RWPE1 (cell line): ENCODE results near the gene TEX22.

Experiments used
- CTCF ChIA-PET: fragments of 350-600 bp; sonication (Branson Sonifier 250); formaldehyde crosslinking; extraction: SDS; loops from one replicate; lab custom pipeline; 2021; lab: Yijun Ruan, JAX
- POLR2A ChIA-PET: fragments of 400-600 bp; formaldehyde crosslinking; extraction: SDS; loops from one replicate; lab custom pipeline; 2020; ENCODE audit warnings: antibody characterized with exemption; ENCODE audit not compliant: low non-redundant PET; lab: Yijun Ruan, JAX
- DNase-seq: peaks from one replicate; pipeline ENCODE4 v3.0.0; 2012; ENCODE audit warnings: low spot score
- H3K27ac ChIP-seq: fragments of 450-650 bp; 2 replicates; pipeline ENCODE4 v1.5.1; 2017
- TF ChIP-seq, protein P1 (sequence below): fragments of 450-650 bp; conservative IDR thresholded peaks from 2 replicates; pipeline ENCODE4 v1.5.1; 2017; ENCODE audit warnings: low read depth, mild to moderate bottlenecking

Gene TEX22

DNA sequence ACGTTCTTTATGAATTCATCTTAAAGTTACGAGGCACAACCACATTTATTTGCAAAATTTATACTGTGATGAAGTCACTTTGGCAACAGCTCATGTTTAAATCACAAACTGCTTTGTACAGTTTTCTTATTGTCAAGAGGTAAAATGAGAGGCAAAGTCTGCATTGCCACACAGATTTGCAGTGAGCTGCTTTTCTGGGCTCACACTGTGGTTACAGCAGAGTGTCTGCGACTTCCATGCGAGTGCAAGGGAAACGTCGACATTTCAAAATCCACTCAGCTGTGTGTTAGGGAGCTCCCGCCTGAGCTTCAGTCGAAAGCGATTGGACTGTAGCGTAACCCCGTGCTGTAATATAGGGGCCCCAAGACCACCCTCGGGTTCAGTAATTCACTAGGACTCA is 34.3 kb downstream of the TEX22 start:
- H3K27ac ChIP-seq, result 0 out of 2 replicates have a peak overlapping the region, but pooled peaks have one; percentile 13
- ChIA-PET CTCF (interaction anchor here (0.7 to 0.9 kb wide), 2 partner anchors 16 to 119 kb away, joined by 3 to 4 read pairs; no protein-coding TSS in a partner anchor), POLR2A (no interaction called here)

DNA sequence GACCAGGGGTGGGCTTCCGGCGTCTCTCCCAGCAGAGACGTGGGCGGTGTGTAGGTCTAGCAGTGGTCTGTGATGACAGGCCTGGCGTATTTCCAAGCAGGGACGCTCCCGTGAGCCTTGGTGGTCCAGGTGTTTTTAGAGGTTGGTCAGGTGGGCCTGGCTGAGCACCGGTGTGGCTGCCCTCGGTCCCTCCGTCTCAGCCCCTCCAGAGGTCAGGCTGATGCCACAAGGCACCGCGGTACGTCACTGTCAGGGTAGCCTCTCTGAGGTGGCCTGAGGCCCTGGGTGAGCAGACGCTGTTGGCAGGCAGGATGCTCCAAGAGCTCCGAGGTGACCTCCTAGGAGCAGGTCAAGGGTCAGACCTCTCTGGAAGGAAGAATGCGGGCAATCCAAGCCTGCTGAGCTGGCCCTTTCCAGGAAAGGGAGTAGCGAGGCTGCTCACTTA is 34.8 kb downstream of the TEX22 start:
- POLR2A ChIA-PET, result no interaction called here
- TF ChIP-seq, protein P1, sequence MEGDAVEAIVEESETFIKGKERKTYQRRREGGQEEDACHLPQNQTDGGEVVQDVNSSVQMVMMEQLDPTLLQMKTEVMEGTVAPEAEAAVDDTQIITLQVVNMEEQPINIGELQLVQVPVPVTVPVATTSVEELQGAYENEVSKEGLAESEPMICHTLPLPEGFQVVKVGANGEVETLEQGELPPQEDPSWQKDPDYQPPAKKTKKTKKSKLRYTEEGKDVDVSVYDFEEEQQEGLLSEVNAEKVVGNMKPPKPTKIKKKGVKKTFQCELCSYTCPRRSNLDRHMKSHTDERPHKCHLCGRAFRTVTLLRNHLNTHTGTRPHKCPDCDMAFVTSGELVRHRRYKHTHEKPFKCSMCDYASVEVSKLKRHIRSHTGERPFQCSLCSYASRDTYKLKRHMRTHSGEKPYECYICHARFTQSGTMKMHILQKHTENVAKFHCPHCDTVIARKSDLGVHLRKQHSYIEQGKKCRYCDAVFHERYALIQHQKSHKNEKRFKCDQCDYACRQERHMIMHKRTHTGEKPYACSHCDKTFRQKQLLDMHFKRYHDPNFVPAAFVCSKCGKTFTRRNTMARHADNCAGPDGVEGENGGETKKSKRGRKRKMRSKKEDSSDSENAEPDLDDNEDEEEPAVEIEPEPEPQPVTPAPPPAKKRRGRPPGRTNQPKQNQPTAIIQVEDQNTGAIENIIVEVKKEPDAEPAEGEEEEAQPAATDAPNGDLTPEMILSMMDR, result no peak
- no peak for DNase-seq
- CTCF ChIA-PET, result interaction anchor here (0.6 to 0.9 kb wide), 2 partner anchors 15 to 388 kb away, joined by 3 read pairs; no protein-coding TSS in a partner anchor
- H3K27ac ChIP-seq, result peak overlapping the region; percentile 13; the same call in 1 of the 2 replicates

More for the DNA sequence above, 34.3 kb downstream of the TEX22 start:
- no peak for DNase-seq
- TF ChIP-seq, protein P1, result no peak

DNA sequence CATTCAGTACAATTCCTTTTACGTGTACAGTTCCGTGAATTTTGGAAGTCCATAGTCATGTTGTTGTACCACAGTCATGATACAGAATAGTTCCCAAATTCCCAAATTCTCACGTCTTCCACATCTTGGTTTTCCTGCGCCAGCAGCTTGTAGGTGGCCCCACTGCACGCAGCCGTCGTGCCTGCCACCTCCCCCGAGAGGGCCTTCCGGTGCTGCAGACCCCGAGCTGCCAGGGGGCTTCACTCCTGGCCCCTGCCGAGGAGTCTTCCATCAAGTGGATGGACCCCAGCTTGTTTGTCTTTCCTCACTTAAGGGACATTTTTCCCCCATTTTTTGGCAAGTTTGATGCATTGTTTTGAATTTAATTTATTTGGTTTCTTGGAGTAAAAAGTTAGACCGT is 38.1 kb downstream of the TEX22 start:
- ChIA-PET CTCF (no interaction called here), POLR2A (no interaction called here)
- TF ChIP-seq, protein P1, result no peak
- no peak for DNase-seq
- peak overlapping the region; percentile 61 for H3K27ac ChIP-seq

DNA sequence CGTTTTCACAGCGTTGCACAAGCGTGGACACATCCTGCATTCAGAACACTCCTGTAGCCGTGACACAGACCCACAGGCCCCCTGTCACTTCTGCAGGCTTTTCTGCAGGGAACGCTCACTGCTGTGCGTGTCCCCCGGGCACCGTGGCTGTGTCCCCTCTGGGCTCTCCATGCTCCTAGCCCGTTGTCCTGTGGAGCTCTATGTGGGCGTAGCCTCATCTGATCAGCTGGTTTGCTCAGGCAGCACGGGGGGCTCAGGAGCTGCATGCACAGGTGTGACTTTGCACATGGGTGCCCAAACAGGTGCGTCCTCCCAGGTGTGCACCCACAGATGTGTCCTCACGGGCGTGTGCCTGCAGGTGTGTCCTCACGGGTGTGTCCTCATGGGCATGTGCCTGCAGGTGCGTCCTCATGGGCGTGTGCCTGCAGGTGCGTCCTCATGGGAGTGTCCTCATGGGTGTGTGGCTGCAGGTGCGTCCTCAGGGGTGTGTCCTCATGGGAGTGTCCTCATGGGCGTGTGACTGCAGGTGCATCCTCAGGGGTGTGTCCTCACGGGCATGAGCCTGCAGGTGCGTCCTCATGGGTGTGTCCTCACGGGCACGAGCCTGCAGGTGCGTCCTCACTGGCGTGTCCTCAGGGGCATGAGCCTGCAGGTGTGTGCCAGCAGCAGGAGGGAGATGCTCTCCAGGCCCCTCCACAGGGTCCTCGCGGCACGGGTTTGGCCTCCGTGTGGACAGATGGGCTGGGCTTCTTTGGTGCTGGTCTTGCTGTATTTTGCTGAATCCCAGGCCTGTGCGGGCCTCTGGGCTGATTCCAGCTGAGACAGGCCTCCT is 38.8 kb downstream of the TEX22 start:
- ChIA-PET POLR2A (no interaction called here), CTCF (no interaction called here)
- TF ChIP-seq, protein P1, result no peak
- peak; percentile 26 for DNase-seq
- H3K27ac ChIP-seq, result peak overlapping the region; percentile 61

DNA sequence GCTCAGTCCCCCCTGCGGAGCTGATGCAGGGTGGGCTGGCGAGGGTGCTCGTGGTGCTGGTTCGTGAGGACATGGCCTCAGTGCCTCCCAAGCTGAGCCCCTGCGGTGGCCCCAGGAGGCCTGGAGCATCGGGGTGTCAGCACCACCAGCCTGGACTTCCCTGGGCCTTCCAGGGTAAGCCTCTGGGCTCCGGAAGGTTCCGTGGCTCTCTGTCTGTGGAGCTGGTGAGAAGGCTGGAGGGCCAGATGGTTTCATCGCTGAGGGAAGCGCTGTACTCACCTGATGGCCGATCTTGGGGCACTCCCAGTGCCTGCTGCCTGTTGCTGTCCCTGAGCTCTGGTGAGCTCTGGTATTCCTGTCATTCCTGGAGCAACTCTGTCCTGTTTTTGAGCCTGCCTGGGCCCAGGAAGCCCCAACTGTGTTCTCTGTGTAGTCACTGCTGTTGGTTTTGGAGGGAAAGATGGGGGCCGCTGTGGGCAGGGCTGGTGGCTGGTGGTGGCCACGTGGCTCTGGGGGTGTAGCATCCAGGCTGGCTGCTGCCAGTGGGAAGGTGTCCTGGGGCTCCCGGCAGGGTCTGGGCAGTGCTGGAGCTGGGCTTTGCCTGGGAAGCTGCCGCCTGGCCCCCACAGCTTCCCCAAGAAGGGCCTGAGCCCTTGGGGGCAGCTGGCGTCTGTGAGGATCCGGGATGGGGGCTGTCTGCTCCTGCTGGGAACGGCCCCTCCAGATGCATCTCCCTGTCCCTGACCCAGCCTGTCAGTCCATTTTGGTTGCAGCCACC is 39.6 kb downstream of the TEX22 start:
- POLR2A ChIA-PET, result no interaction called here
- TF ChIP-seq, protein P1, result no peak
- CTCF ChIA-PET, result interaction anchor here (0.6 to 1.1 kb wide), 2 partner anchors 11 to 96 kb away, joined by 3 to 4 read pairs; no protein-coding TSS in a partner anchor
- peak overlapping the region; percentile 61 for H3K27ac ChIP-seq
- DNase-seq, result no peak

DNA sequence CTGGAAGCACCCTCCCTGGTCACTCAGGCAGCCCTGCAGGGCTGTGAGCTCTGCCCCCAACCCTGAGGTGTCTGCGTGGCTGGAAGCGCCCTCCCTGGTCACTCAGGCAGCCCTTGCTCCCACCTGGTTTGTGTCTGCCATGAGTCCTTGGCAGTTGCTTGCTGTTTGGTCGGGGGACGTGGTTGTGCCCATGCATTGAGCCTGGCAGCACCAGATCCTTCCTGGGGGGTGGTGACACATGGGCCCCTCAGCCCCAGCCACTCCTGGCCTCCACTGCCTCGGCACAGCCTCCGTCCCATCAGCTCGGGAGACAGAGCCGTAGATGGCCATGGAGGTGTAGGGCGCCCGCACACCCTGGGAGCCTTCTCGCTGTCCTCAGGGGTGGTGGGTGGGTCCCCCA is 40.8 kb downstream of the TEX22 start:
- POLR2A ChIA-PET, result no interaction called here
- CTCF ChIA-PET, result no interaction called here
- no peak for DNase-seq
- H3K27ac ChIP-seq, result peak overlapping the region; percentile 61
- TF ChIP-seq, protein P1, result no peak
